Upper lobe of left lung (tissue), 4 donors: Measurements from ENCODE around the gene SYCE3.
A peak's percentile ranks its signal among the peaks of the same experiment; 100 is the strongest.
"Not testable (repeated sequence)": the region's sequence is repeated elsewhere in the genome, so short reads cannot be mapped to it uniquely, and the experiment has no call there.

Source experiments
- EP300 ChIP-seq, 4 donors: sonication (generic); formaldehyde crosslinking; IDR thresholded peaks; one replicate each; pipeline ENCODE4 v1.5.1; 2017; ENCODE audit warnings: antibody characterized with exemption in 4 of 4, control low read depth in 2 of 4
- POLR2A ChIP-seq, 4 donors: fragments of 450-650 bp; IDR thresholded peaks; one replicate each; pipeline ENCODE4 v1.5.1; 2016 to 2017; ENCODE audit warnings: antibody characterized with exemption in 4 of 4, mild to moderate bottlenecking in 2 of 4
- POLR2AphosphoS5 ChIP-seq, 2 donors: sonication (generic); formaldehyde crosslinking; IDR thresholded peaks; one replicate each; pipeline ENCODE4 v1.5.1; 2017; ENCODE audit warnings: antibody characterized with exemption in 2 of 2
- TF ChIP-seq, protein P1 (sequence below), 6 experiments: fragments of 450-650 bp in 4 of 6; fragments of 200-600 bp in 2 of 6; sonication (generic) in 2 of 6; IDR thresholded peaks; one replicate each; pipeline ENCODE4 v1.5.1; 2016 to 2019; ENCODE audit warnings: antibody characterized with exemption in 6 of 6

DNA sequence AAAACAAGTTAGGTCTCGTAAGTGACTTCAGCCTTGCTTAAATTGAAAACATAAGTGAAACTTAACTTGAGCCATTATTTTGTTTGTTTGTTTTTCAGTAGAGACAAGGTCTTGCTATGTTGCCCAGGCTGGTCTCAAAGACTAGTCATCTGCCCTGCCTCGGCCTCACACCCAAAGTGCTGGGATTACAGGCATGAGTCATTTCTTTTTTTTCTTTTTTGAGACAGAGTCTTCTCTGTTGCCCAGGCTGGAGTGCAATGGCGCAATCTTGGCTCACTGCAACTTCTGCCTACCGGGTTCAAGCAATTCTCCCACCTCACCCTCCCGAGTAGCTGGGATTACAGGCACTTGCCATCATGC is 21.1 kb downstream of the SYCE3 start:
- TF ChIP-seq, protein P1, sequence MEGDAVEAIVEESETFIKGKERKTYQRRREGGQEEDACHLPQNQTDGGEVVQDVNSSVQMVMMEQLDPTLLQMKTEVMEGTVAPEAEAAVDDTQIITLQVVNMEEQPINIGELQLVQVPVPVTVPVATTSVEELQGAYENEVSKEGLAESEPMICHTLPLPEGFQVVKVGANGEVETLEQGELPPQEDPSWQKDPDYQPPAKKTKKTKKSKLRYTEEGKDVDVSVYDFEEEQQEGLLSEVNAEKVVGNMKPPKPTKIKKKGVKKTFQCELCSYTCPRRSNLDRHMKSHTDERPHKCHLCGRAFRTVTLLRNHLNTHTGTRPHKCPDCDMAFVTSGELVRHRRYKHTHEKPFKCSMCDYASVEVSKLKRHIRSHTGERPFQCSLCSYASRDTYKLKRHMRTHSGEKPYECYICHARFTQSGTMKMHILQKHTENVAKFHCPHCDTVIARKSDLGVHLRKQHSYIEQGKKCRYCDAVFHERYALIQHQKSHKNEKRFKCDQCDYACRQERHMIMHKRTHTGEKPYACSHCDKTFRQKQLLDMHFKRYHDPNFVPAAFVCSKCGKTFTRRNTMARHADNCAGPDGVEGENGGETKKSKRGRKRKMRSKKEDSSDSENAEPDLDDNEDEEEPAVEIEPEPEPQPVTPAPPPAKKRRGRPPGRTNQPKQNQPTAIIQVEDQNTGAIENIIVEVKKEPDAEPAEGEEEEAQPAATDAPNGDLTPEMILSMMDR (IDR thresholded peaks at IDR 0.05), result not testable (repeated sequence)
- TF ChIP-seq POLR2A (IDR thresholded peaks at IDR 0.05), result peak in 1 of 4 donors; percentile 71
- peak; percentile 53 to 76 for TF ChIP-seq POLR2AphosphoS5 (IDR thresholded peaks at IDR 0.05)
- peak in 1 of 4 donors; percentile 13 for TF ChIP-seq EP300 (IDR thresholded peaks at IDR 0.05)
